OCI-LY7 (cell line): ENCODE results near the gene JAZF1. TPM values are rescaled to one million over a fixed set of nuclear protein-coding genes. Genes with fewer than 3 reads are reported as not detected.

Experiments
- BruUV-seq: library from RNA; stranded (reverse); fragments of 400-500 nt; replicated peaks from 2 replicates; lab custom pipeline; 2021; lab: Mats Ljungman, UMichigan
- CTCF ChIA-PET: fragments of 300-600 bp; sonication (Branson Sonifier 250); formaldehyde crosslinking; loops from one replicate; lab custom pipeline; 2022; ENCODE audit warnings: antibody characterized with exemption; ENCODE audit not compliant: unreplicated experiment; lab: Charles Lee
- POLR2A ChIA-PET: fragments of 300-600 bp; sonication (Branson Sonifier 250); formaldehyde crosslinking; loops from one replicate; lab custom pipeline; 2022; ENCODE audit warnings: antibody characterized with exemption; lab: Charles Lee
- DNase-seq: peaks from one replicate; pipeline ENCODE4 v3.0.0-alpha.2; 2015; ENCODE audit warnings: low spot score
- H2AFZ ChIP-seq: fragments of 200-600 bp; sonication (generic), shearing (Covaris generic); 2 replicates; pipeline ENCODE4 v1.6.1; 2014; ENCODE audit warnings: mild to moderate bottlenecking, antibody characterized with exemption, low read length, moderate library complexity
- H3K27ac ChIP-seq: fragments of 200-600 bp; sonication (generic); 2 replicates; pipeline ENCODE4 v1.5.1; 2014; ENCODE audit warnings: mixed run types, low read depth, mild to moderate bottlenecking, moderate library complexity, low read length, inconsistent platforms; ENCODE audit not compliant: poor library complexity, severe bottlenecking
- H3K36me3 ChIP-seq: fragments of 200-600 bp; sonication (generic); 2 replicates; pipeline ENCODE4 v1.6.1; 2014; ENCODE audit warnings: mild to moderate bottlenecking, antibody characterized with exemption, low read length, moderate library complexity, mixed read lengths; ENCODE audit not compliant: insufficient read depth
- H3K4me1 ChIP-seq: fragments of 200-600 bp; sonication (generic); 2 replicates; pipeline ENCODE4 v1.5.1; 2014; ENCODE audit warnings: mild to moderate bottlenecking, low read length; ENCODE audit not compliant: insufficient read depth, poor library complexity, severe bottlenecking
- H3K4me2 ChIP-seq: fragments of 200-600 bp; sonication (generic); 2 replicates; pipeline ENCODE4 v1.6.1; 2014; ENCODE audit warnings: mild to moderate bottlenecking, low read length
- H3K4me3 ChIP-seq: fragments of 200-600 bp; sonication (generic); 2 replicates; pipeline ENCODE4 v1.5.1; 2014; ENCODE audit warnings: mild to moderate bottlenecking, low read depth, low read length; ENCODE audit not compliant: poor library complexity, severe bottlenecking
- H3K79me2 ChIP-seq: fragments of 200-600 bp; sonication (generic); 2 replicates; pipeline ENCODE4 v1.6.1; 2016; ENCODE audit warnings: low read depth, mild to moderate bottlenecking, low read length, moderate library complexity, mixed read lengths; ENCODE audit not compliant: insufficient read depth
- H3K9me2 ChIP-seq: fragments of 200-600 bp; sonication (generic); 2 replicates; pipeline ENCODE4 v1.6.1; 2016; ENCODE audit warnings: mild to moderate bottlenecking, low read length, mixed read lengths; ENCODE audit not compliant: insufficient read depth
- H3K9me3 ChIP-seq: fragments of 200-600 bp; sonication (generic); 2 replicates; pipeline ENCODE4 v1.6.1; 2014; ENCODE audit warnings: mild to moderate bottlenecking, mixed run types, low read length, mixed read lengths
- H4K20me1 ChIP-seq: fragments of 200-600 bp; sonication (generic); 2 replicates; pipeline ENCODE4 v1.6.1; 2014; ENCODE audit warnings: mild to moderate bottlenecking, antibody characterized with exemption, low read length, moderate library complexity, mixed read lengths; ENCODE audit not compliant: insufficient read depth
- EZH2phosphoT487 ChIP-seq: fragments of 200-600 bp; sonication (generic); IDR thresholded peaks from 2 replicates; pipeline ENCODE4 v1.6.1; 2018; ENCODE audit warnings: low read depth, borderline replicate concordance, mild to moderate bottlenecking, mixed run types, antibody characterized with exemption, low read length, moderate library complexity, mixed read lengths
- intact Hi-C: fragments of 100-400 bp; cut with micrococcal nuclease; formaldehyde crosslinking; loops from one replicate; pipeline ENCODE4 v1.10.0; 2022; ENCODE audit not compliant: unreplicated experiment
- total RNA-seq, 2 experiments: library from RNA; depleted of rRNA in 1 of 2; stranded (reverse); fragments of >200 nt in 1 of 2; shearing (Covaris generic) in 1 of 2; gene quantifications; 2 replicates each; pipeline ENCODE4 v1.2.3, GENCODE V29; 2014 to 2022
- TF ChIP-seq, protein P1 (sequence below): fragments of 200-600 bp; sonication (generic); conservative IDR thresholded peaks from 2 replicates; pipeline ENCODE4 v1.5.1; 2014; ENCODE audit warnings: mild to moderate bottlenecking, antibody characterized with exemption, low read length, moderate library complexity, mixed read lengths

The JAZF1 gene
- total RNA-seq, 2 experiments from 2014 or later: 6.3 to 25.0 TPM

DNA sequence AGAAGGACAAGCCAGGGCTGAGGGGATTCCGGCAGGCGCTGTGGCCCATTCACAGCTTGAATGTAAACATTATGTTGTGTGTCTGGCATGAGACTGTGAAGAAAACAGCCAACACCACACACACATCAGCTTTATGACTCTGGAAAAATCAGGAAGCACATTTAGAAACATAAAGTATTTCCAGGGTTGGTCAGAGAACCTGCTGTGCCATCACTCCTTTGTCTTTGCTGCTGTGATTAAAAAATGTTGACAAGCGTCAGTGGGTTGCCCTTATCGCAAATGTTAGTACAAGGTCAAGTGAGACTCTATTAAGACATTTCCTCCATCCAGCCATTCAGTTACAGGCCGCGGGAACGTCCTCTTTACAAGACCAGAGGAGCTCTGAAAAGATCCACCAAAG is 345.2 kb downstream of the JAZF1 start:
- DNase-seq: no peak
- H3K79me2 ChIP-seq: no peaks in the 10 kb centered on the region
- no peak overlapping the region for H3K4me3 ChIP-seq
- CTCF ChIA-PET: no interaction called here
- intact Hi-C loops: no loop called here
- no peak overlapping the region for H3K4me2 ChIP-seq
- H2AFZ ChIP-seq: no peak overlapping the region
- H4K20me1 ChIP-seq: no peaks in the 10 kb centered on the region
- no peak for TF ChIP-seq EZH2phosphoT487
- TF ChIP-seq, protein P1, sequence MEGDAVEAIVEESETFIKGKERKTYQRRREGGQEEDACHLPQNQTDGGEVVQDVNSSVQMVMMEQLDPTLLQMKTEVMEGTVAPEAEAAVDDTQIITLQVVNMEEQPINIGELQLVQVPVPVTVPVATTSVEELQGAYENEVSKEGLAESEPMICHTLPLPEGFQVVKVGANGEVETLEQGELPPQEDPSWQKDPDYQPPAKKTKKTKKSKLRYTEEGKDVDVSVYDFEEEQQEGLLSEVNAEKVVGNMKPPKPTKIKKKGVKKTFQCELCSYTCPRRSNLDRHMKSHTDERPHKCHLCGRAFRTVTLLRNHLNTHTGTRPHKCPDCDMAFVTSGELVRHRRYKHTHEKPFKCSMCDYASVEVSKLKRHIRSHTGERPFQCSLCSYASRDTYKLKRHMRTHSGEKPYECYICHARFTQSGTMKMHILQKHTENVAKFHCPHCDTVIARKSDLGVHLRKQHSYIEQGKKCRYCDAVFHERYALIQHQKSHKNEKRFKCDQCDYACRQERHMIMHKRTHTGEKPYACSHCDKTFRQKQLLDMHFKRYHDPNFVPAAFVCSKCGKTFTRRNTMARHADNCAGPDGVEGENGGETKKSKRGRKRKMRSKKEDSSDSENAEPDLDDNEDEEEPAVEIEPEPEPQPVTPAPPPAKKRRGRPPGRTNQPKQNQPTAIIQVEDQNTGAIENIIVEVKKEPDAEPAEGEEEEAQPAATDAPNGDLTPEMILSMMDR: no peak
- no peak overlapping the region for H3K27ac ChIP-seq
- no peaks in the 10 kb centered on the region for H3K9me2 ChIP-seq
- BruUV-seq: no TSS peak
- H3K36me3 ChIP-seq: peaks cover 32% of the 10 kb centered on the region; the same call in 1 of the 2 replicates
- H3K9me3 ChIP-seq: no peaks in the 10 kb centered on the region
- POLR2A ChIA-PET: interaction anchor here (1.9 kb wide), 1 partner anchor 11 kb away, joined by 6 read pairs; no protein-coding TSS in a partner anchor
- H3K4me1 ChIP-seq: no peaks in the 10 kb centered on the region

DNA sequence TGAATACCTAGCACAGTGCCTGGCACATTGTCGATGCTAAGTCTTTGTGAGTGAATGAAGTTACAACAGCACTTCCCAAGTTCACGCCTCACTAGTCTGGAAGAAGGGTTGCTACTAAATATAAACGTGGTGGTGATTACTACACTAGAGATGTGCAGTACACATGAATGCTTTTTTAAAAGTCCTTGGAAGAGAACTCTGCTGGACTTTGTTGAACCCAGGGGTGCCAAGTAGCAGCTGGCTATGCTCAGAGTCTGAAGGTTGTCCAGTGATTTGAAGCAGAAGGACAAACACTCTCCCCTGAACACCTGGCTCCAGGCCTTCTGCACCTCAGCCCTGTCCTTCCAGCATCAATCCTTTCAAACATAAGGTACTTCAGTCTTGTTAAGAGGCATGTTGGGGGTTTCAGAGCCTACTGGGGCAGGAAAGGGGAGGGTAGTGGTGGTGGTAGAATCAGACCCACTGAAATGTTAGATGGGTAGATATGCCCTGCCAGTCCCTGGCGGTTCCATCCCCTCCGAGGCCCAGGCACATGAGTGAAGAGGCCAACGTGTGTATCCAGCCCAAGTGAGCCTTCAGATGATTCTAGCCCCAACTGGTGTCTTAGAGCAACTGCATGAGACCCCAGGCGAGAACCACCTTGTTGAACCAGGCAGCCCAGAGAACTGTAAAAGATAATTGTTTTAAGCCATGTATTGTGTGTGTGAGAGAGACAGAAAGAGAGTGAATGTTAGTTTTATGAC is 346.2 kb downstream of the JAZF1 start:
- H3K9me3 ChIP-seq: no peaks in the 10 kb centered on the region
- TF ChIP-seq, protein P1: no peak
- no peak for TF ChIP-seq EZH2phosphoT487
- H3K9me2 ChIP-seq: no peaks in the 10 kb centered on the region
- H3K4me2 ChIP-seq: no peak overlapping the region
- no peak for DNase-seq
- no peak overlapping the region for H3K27ac ChIP-seq
- no peaks in the 10 kb centered on the region for H3K79me2 ChIP-seq
- no peaks in the 10 kb centered on the region for H4K20me1 ChIP-seq
- no TSS peak for BruUV-seq
- POLR2A ChIA-PET: interaction anchor here (1.9 kb wide), 1 partner anchor 10 kb away, joined by 6 read pairs; no protein-coding TSS in a partner anchor
- intact Hi-C loops: no loop called here
- CTCF ChIA-PET: no interaction called here
- H3K36me3 ChIP-seq: peaks cover 28% of the 10 kb centered on the region; the same call in 1 of the 2 replicates
- no peak overlapping the region for H2AFZ ChIP-seq
- H3K4me3 ChIP-seq: no peak overlapping the region
- H3K4me1 ChIP-seq: no peaks in the 10 kb centered on the region

DNA sequence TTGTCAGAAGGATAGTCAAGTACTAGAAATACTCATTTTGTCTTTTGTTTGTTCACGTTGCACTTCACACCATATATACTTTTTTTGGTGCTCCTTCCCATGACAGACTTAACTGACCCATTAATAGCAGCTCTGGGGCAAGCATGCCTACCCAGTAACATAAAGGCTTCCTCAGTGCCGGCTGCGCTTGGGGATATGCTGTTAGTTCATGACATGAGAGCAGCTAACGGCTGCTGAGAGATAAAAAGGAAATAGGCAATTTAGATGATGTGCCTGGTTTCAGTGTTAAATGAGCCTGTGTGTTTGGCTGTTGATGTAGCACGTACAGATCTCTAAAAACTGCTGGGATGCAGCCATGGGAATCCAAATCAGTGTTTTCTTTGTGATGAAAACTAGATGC is 354.2 kb downstream of the JAZF1 start:
- H3K4me2 ChIP-seq: no peak overlapping the region
- intact Hi-C loops: no loop called here
- no peaks in the 10 kb centered on the region for H4K20me1 ChIP-seq
- no TSS peak for BruUV-seq
- H3K4me3 ChIP-seq: no peak overlapping the region
- H3K9me2 ChIP-seq: no peaks in the 10 kb centered on the region
- no peak overlapping the region for H2AFZ ChIP-seq
- TF ChIP-seq EZH2phosphoT487: no peak
- TF ChIP-seq, protein P1: no peak
- H3K79me2 ChIP-seq: no peaks in the 10 kb centered on the region
- H3K4me1 ChIP-seq: no peaks in the 10 kb centered on the region
- peaks cover 21% of the 10 kb centered on the region; the same call in 1 of the 2 replicates for H3K36me3 ChIP-seq
- no peak overlapping the region for H3K27ac ChIP-seq
- CTCF ChIA-PET: no interaction called here
- no peak for DNase-seq
- POLR2A ChIA-PET: no interaction called here
- H3K9me3 ChIP-seq: no peaks in the 10 kb centered on the region
